Measurements from ENCODE around the gene FOXN3. TPM values are rescaled to one million over a fixed set of nuclear protein-coding genes. Genes with fewer than 3 reads are reported as not detected.

Gene FOXN3
- total RNA-seq, 1 experiment from 2014 or later: 8.8 TPM

DNA sequence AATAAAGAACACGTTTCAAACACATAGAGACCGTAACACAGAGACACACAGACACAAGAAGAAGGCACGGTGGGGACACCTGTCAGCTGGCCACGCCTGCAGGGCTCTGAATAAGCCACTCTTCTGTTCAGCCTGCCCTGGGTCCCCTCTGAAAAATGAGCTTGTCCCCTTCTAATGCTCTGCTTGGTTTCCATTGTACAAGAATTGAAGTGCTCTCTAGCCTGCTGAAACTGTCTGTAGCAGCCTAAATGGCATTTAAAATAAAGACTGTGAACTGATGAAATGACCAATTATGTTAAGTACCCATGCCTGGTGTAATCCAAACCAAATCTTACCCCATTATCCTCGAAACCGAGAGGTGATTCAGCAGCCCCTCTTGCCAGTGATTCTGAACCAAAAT lies 139.8 kb downstream of the FOXN3 start:
- TF ChIP-seq POLR2AphosphoS5 (IDR thresholded peaks at IDR 0.05; ENCODE audit: low read depth, low read length): no peak
- TF ChIP-seq SIN3A (IDR thresholded peaks at IDR 0.05; ENCODE audit: borderline replicate concordance, insufficient read depth, low read depth, low read length): no peak
- TF ChIP-seq CTCF (IDR thresholded peaks at IDR 0.05): no peak
- TF ChIP-seq, protein P1, sequence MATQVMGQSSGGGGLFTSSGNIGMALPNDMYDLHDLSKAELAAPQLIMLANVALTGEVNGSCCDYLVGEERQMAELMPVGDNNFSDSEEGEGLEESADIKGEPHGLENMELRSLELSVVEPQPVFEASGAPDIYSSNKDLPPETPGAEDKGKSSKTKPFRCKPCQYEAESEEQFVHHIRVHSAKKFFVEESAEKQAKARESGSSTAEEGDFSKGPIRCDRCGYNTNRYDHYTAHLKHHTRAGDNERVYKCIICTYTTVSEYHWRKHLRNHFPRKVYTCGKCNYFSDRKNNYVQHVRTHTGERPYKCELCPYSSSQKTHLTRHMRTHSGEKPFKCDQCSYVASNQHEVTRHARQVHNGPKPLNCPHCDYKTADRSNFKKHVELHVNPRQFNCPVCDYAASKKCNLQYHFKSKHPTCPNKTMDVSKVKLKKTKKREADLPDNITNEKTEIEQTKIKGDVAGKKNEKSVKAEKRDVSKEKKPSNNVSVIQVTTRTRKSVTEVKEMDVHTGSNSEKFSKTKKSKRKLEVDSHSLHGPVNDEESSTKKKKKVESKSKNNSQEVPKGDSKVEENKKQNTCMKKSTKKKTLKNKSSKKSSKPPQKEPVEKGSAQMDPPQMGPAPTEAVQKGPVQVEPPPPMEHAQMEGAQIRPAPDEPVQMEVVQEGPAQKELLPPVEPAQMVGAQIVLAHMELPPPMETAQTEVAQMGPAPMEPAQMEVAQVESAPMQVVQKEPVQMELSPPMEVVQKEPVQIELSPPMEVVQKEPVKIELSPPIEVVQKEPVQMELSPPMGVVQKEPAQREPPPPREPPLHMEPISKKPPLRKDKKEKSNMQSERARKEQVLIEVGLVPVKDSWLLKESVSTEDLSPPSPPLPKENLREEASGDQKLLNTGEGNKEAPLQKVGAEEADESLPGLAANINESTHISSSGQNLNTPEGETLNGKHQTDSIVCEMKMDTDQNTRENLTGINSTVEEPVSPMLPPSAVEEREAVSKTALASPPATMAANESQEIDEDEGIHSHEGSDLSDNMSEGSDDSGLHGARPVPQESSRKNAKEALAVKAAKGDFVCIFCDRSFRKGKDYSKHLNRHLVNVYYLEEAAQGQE (IDR thresholded peaks at IDR 0.05; ENCODE audit: insufficient read depth in 1 of 2, low read depth in 2 of 2, low read length in 1 of 2): no peak
- CTCF ChIA-PET: no interaction called here
- BruUV-seq (replicated peaks): no TSS peak
- ATAC-seq (no peak), DNase-seq (ENCODE audit: low read depth, low spot score) (no peak)
- POLR2A ChIA-PET: no interaction called here
- in situ Hi-C loops (cut with HindIII; ENCODE audit: low pct_unique_long_range_greater_than_20kb, low sequenced_read_pairs) (no loop called here), intact Hi-C loops (cut with micrococcal nuclease; ENCODE audit: unreplicated experiment) (no loop called here)
- Histone ChIP-seq H3K27ac (ENCODE audit: low read length) (no peak overlapping the region), H3K27me3 (ENCODE audit: control insufficient read depth, insufficient read depth, low read length) (no peaks in the 10 kb centered on the region), H3K4me3 (ENCODE audit: low read depth in 2 of 2, low read length in 2 of 2) (no peak overlapping the region), H3K4me1 (ENCODE audit: control insufficient read depth, insufficient read depth, low read length) (no peaks in the 10 kb centered on the region), H3K9me3 (ENCODE audit: control insufficient read depth, insufficient read depth, low read depth, low read length) (no peaks in the 10 kb centered on the region), H3K36me3 (ENCODE audit: control insufficient read depth, insufficient read depth, low read length) (no peaks in the 10 kb centered on the region)

GRCh38 chr14:89276424-89276975 lies 140.5 kb downstream of the FOXN3 start:
- ChIA-PET POLR2A (no interaction called here), CTCF (no interaction called here)
- in situ Hi-C loops (cut with HindIII; ENCODE audit: low pct_unique_long_range_greater_than_20kb, low sequenced_read_pairs): no loop called here
- H3K4me3 ChIP-seq (ENCODE audit: low read depth in 2 of 2, low read length in 2 of 2): no peak overlapping the region
- intact Hi-C loops (cut with micrococcal nuclease; ENCODE audit: unreplicated experiment): no loop called here
- H3K27ac ChIP-seq (ENCODE audit: low read length): no peak overlapping the region
- H3K9me3 ChIP-seq (ENCODE audit: control insufficient read depth, insufficient read depth, low read depth, low read length): no peaks in the 10 kb centered on the region
- no peaks in the 10 kb centered on the region for H3K27me3 ChIP-seq (ENCODE audit: control insufficient read depth, insufficient read depth, low read length)
- TF ChIP-seq SIN3A (IDR thresholded peaks at IDR 0.05; ENCODE audit: borderline replicate concordance, insufficient read depth, low read depth, low read length): no peak
- TF ChIP-seq TCF7L2 (IDR thresholded peaks at IDR 0.05; ENCODE audit: low read depth, low read length): no peak
- TF ChIP-seq, protein P1 (IDR thresholded peaks at IDR 0.05; ENCODE audit: insufficient read depth in 1 of 2, low read depth in 2 of 2, low read length in 1 of 2): no peak
- TF ChIP-seq CTCF (IDR thresholded peaks at IDR 0.05): no peak
- TF ChIP-seq POLR2AphosphoS5 (IDR thresholded peaks at IDR 0.05; ENCODE audit: low read depth, low read length): no peak
- no TSS peak for BruUV-seq (replicated peaks)
- no peaks in the 10 kb centered on the region for H3K36me3 ChIP-seq (ENCODE audit: control insufficient read depth, insufficient read depth, low read length)
- DNase-seq (ENCODE audit: low read depth, low spot score) (no peak), ATAC-seq (no peak)
- no peaks in the 10 kb centered on the region for H3K4me1 ChIP-seq (ENCODE audit: control insufficient read depth, insufficient read depth, low read length)
